Activated CD4-positive, alpha-beta T cell treated with anti-CD3 and anti-CD28 coated beads, Interleukin-2, amount 50 U/mL, for 24 hours (primary cell): ENCODE results near the gene PCDHGB3.
"Not testable (repeated sequence)": the region's sequence is repeated elsewhere in the genome, so short reads cannot be mapped to it uniquely, and the experiment has no call there.

Source experiments
- DNase-seq, 2 donors: peaks; one replicate each; pipeline ENCODE4 v3.0.0-alpha.2; 2020; ENCODE audit warnings: low read depth in 1 of 2, low spot score in 1 of 2

Gene PCDHGB3

GRCh38 chr5:141356950-141357349, 13.1 kb upstream of the PCDHGB3 start:
- DNase-seq = no peak

GRCh38 chr5:141359790-141360426, 10.1 kb upstream of the PCDHGB3 start, which contains the start of gene PCDHGB2:
PCDHGB2 (plus strand) TSS chr5:141359994; CDS start chr5:141360136, 142 bp downstream.
- DNase-seq = no peak

GRCh38 chr5:141360685-141361084, 9.4 kb upstream of the PCDHGB3 start:
- DNase-seq = no peak

- DNase-seq = no peak
Measured at GRCh38 chr5:141362719-141363118, 7.3 kb upstream of the PCDHGB3 start.

- no peak for DNase-seq
Measured at GRCh38 chr5:141363952-141364660, 5.9 kb upstream of the PCDHGB3 start, which contains the start of gene PCDHGA5. PCDHGA5 (plus strand) TSS chr5:141364162; CDS start chr5:141364331, 169 bp downstream.

- DNase-seq = no peak
Measured at GRCh38 chr5:141366016-141366896, 3.8 kb upstream of the PCDHGB3 start.

- DNase-seq = no peak
Measured at GRCh38 chr5:141371572-141372475, 1.8 kb downstream of the PCDHGB3 start.

- DNase-seq = no peak
Measured at GRCh38 chr5:141373673-141374317, 3.8 kb downstream of the PCDHGB3 start, which contains the start of gene PCDHGA6. PCDHGA6 (plus strand) TSS chr5:141373891; CDS start chr5:141374084, 193 bp downstream.

GRCh38 chr5:141374627-141375026, 4.6 kb downstream of the PCDHGB3 start:
- DNase-seq = no peak

GRCh38 chr5:141375444-141376155, 5.6 kb downstream of the PCDHGB3 start:
- not testable (repeated sequence) for DNase-seq

GRCh38 chr5:141382469-141383294, 12.6 kb downstream of the PCDHGB3 start, which contains the start of gene PCDHGA7:
PCDHGA7 (plus strand) TSS chr5:141382742; CDS start chr5:141382900, 158 bp downstream.
- no peak for DNase-seq

- DNase-seq = no peak
Measured at GRCh38 chr5:141383345-141383744, 13.3 kb downstream of the PCDHGB3 start.

GRCh38 chr5:141384471-141385267, 14.6 kb downstream of the PCDHGB3 start:
- no peak for DNase-seq

- not testable (repeated sequence) for DNase-seq
Measured at GRCh38 chr5:141387557-141388311, 17.7 kb downstream of the PCDHGB3 start, which contains the start of gene PCDHGB4. PCDHGB4 (plus strand) TSS chr5:141387698; CDS start chr5:141387885, 187 bp downstream.

- DNase-seq = no peak
Measured at GRCh38 chr5:141388661-141389060, 18.6 kb downstream of the PCDHGB3 start.
